T-helper 1 cell treated with Interleukin-12 subunit alpha and Interleukin-12 subunit beta and Interleukin-4 antibody, amounts not matched to agents 30 ng/mL and 1 ng/mL, for 36 hours (primary cell): ENCODE data around the gene DCANP1. TPM values are rescaled to one million over a fixed set of nuclear protein-coding genes. Genes with fewer than 3 reads are reported as not detected.

Experiments used
- intact Hi-C: fragments of 100-400 bp; cut with micrococcal nuclease; formaldehyde crosslinking; loops from one replicate; pipeline ENCODE4 v1.15.1; 2024
- total RNA-seq: library from RNA; stranded (reverse); gene quantifications from 2 replicates; pipeline ENCODE4 v1.2.3, GENCODE V29; 2022

The DCANP1 gene
- total RNA-seq, 1 donor from 2014 or later: not detected

DNA sequence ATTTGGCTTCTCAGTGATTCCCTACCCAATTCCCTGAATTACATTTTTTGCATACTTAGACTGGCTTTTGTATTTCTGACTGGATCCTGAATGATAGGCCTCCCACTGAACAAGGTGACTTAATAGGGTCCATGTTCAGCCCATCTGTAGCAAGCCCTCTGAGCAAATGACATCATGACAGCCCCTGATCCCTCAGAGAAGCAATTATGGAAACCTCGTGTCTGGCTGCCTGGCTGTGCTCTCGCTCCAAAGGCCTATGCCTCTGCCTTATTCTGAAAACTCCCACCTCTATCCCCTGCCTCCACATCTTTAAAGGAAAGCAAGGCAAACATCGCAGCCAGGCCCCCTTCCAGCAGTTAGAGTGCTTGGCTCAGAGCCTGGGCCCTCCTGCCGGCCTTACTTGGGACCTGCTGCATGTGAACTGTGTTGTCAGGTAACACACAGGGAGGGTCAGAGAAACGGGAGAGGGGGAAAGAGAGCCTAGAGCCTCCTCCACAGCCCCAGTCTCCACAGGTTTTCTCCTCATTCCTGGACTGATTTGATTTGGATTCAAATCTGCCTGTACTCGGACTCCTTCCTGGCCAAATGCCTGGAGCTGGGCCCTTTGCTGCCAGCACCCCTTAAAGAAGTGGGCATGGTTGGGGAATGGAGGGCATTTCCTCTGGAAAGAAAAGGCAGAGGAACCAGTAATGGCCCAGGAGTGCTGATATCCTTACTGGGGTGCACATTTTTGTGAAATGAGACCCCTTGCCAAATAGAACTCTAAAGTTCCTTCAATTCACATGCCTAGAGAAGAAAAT, 3.8 kb downstream of the DCANP1 start:
- intact Hi-C loops: no loop called here

DNA sequence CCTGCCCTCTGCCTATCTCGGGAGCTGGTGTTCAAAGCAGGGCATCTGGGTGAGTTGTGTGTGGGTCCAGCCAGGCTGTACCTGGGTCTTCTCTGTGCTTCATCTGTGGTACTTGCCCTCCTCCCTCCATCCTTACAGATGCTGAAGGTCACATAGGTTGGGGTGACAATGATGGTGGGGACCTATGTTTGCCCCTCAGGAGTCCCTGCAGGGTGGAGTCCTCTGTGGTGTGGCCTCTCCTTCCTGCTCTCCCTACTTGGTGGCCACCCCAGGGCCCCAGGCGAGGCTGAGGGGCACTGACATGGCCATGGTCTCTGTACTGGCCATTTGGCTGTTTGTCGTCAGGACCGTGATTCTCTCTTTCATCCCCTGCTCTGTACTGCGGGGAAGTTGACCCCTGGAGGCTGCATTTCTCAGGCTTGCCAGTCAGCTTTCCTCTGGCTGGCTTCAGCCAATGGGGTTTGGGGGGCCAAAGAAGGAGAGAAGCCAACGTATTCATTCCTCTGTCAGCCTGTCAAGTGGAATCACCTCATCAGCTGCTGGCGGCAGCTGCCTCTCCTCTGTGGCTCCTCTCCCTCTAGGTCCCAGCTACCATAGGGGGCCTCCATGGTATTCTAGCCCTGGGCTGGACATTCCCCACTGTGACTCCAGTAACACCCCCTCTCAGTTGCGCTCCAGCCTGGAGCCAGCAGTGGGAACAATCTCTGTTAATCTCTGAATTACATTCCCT, 4.6 kb downstream of the DCANP1 start:
- intact Hi-C loops: no loop called here

DNA sequence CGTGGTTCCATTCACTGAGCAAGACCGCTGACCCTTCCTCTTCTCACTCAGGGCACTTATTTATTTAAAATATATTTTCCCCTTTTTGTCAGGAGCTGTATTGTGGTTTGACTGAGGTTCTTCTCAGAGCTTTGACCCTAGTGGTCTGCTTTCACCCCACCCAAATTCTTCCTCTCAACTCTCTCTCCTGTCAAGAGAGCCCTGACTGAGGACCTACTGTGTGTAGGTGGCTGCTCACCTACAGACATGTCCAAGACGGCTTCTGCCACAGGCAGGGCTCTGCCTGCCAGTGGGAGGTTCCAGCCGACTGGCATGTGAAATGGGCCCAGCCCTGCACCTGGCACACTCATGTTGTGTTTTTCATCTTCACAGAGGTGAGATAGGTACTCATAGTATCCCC, 5.2 kb downstream of the DCANP1 start:
- intact Hi-C loops: no loop called here

DNA sequence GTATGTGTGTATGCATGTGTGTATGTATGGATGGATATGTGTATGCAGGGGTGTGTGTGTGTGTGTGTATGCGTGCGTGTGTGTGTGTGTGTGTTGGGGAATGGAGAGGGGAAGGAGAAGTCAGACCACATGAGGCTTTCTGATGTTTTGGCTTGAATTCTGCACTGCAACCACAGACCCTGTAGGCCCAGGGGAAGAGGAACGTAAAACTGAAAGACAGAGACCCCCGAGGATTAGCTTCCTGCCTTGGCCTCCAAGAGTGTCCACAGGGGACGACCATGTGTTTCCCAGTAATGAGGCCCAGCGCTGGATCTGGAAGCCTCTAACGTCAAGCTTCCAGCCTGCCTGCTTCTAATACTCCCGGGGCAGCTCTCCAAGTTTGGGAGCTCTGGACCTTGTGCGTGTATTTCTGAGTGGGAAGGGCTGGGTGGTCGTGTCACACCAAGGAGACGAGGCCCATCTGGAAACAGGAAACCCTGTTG, 5.8 kb downstream of the DCANP1 start:
- intact Hi-C loops: no loop called here

DNA sequence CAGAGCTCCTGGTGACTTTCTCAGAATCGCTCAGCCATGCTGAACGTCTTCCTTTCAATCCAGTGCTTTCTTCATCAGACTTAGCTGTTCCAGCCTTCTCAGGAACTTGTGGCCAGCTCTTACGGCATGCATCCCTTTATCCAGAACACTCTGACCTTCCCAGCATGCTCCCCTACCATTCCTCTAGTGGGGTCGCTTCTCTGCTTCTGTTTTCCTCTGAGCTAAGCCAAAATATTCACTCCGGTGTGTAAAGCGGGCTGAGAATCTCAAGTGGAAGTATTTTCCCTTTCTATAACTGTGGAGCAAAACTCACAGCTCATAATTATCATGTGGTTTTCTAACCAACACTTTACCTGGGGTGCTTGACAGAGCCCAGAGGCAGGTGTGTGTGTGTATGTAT, 6.2 kb downstream of the DCANP1 start:
- intact Hi-C loops: no loop called here

GRCh38 chr5:135439231-135440205, 7.6 kb downstream of the DCANP1 start:
- intact Hi-C loops: no loop called here

DNA sequence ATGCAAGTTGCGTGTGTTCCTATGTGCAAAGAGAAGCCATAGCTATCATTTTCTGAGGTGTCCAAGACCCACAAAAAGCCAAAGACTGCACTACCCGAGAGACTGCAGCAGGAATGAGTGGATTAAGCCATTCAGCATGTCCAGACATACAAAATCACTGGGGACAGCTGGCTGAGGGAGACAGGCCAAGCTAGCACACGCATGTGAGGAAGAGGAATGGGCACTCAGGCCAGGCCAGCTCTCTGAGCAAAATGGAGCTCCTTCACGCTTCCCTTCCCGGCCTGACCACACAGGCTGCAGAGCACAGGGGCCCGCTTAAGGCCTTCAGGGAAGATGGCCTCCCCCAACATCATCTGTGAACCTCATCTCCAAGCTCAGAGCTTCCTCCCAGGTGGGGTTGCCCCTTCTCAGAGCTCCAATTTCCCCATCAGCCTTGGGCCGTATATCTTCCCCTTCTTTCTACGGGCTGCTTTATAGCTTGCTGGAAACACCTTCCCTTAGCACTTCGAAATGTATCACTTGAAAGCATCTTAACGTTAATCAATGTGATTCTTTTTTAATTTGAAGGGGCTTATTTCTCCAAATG, 8.4 kb downstream of the DCANP1 start:
- intact Hi-C loops: no loop called here

DNA sequence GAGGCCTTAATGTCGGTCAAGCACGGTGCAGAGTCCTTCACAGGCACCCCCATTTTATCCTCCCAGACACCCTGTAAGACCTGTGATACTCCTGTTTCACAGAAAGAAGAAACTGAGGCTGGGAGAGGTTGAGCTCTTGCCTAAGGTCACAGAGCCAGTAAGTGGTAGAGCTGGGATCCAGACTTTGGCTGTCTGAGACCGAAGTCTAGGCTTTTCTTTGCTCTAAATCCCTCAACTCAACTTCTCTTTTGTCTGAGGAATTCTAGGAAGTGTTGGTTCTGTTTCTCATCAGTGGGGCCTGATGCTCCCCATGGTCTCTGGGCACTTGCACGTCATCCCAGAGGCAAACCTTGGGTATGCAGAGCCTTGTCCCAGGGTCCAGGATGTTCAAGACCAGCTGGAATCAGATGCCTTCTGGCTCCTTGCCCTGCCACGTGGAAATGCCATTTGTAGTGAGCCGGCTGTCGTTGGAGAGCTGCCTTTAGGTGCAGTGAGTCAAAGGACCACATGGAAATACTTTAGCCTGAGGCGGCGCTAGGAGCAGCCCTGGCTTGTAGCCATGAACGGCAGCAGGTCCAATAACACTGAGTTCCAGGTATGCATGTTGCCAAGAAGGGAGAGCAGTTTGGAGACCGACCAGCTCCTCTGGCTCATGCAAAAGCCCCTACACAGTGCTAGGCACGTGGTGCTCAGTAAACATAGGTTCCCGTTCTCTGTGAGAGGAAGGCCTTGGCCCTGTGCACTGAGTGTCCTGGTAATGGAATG, 9.2 kb downstream of the DCANP1 start:
- intact Hi-C loops: no loop called here

GRCh38 chr5:135437422-135437795, 9.7 kb downstream of the DCANP1 start:
- intact Hi-C loops: no loop called here

DNA sequence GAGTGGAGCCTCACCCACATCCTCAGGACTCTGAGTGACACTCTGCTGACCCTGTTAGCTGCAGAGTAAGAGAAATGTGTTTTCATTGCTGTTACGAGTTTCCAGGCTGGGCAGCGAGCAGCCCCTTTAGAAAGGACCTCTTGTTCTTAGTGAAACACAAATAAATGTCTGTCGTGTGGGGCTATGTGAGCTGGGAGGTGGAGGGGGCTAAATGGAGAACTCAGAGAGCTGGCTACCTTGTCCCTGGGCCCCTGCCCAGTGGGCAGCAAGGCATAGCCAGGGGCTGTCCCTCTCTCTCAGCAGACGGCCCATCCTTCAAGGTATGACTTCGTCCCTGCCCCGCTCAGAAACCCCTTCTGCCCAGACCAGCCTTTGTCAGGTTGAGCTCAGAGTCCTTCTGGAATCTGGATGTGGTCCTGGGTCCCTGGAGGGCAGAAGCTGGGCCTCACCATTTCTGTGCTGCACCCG, 10.2 kb downstream of the DCANP1 start:
- intact Hi-C loops: no loop called here

DNA sequence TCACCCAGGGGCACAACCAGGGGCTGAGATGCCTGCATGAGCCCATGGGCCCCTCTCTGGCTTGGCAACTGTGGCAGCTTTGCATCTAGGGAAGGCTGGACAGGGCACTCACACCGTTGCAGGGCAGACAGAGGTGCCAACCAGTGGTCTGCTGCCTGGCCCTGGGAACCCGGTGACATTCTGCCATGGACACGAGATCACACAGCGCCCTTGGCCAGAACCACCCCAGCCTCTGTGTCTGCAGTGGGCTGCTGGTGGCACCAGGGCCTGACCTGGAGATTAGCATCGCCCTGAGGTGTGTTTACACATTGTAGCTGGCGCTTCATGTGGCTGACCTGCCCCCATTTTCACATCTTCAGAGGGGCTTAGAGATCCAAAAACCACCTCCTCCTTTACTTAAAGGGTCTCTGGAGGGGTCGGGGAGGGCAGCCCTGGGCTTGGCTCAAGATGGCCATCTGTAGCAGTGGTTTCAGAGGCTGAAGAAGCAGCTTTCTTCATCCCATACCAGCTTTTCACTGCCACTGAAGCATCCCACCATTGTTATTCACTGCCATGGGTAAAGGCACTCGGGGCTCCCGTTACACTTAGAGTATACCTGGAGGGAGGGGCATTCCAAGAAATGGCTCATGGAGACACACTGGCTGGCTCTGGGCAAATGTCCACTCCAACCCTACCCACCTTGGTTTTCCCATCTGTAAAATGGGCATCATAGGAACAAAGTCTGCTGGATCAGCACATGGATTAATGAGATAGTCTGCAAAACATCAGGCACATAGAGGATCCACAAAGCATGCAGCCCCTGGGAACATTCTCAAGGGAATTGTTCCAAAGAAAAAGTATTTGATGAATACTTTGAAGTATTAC, 11.4 kb downstream of the DCANP1 start:
- intact Hi-C loops: no loop called here

DNA sequence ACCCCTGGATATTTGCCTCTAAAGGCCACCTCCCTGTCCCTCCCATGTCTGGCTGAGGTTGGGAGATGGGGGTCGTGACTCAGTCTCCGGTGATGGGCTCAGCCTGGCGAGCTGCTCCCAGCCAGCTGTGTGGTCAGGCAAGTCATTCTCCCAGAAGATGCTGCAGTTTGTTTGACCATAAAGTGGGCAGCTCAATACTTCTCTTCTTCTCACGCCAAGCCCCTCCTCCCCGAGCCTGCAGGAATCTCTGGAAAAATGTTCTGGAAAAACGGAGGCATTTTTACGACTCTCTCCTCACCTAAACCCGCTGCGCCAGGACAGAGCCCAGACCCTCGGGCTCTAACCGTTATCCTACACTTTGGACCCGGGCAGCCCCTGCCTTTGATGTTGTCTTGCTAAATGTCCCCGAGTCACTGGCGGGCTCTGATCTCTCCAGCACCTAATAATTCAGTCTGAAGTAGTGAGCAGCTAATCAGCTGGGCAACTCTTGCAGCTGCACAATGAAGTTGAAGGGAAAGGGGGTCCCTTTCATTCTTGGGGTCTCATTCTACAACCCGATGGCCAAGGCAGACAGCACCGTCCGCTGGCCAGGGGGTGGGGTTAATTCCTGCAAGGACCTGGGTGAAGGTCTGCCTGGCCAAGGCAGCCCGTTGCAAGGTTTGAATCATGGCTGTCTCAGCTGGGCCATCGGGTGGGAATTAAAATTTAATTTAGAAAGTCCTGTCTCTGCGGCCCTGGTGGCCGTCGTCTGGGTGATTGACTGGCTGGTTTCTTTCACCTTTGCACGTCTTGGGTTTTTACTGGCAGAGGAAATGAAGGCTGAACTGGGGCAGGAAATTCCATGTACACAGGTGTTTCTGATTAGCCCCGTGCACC, 12.3 kb downstream of the DCANP1 start:
- intact Hi-C loops: no loop called here

GRCh38 chr5:135433681-135434426, 13.3 kb downstream of the DCANP1 start:
- intact Hi-C loops: no loop called here

DNA sequence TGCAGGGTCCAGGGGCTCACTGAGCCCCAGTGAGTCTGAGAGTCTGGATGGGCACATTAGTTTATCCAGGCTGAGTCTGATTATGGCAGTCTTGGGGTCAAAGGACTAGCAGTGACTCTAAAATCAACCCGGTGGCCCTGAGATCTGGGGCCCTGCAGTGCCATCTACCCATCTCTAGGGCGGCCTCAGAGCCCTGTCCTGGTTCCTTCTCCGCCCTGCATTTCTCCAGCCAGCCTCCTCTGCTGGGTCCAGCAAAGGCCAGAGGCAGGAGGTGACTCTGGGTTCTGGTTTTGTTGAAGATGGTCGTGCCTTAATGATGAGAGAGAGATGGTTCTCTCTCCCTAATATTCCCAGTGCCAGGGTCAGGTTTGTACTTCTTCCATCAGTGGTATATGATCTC, 15.0 kb downstream of the DCANP1 start:
- intact Hi-C loops: no loop called here

GRCh38 chr5:135430135-135430437, 17.1 kb downstream of the DCANP1 start:
- intact Hi-C loops: no loop called here

DNA sequence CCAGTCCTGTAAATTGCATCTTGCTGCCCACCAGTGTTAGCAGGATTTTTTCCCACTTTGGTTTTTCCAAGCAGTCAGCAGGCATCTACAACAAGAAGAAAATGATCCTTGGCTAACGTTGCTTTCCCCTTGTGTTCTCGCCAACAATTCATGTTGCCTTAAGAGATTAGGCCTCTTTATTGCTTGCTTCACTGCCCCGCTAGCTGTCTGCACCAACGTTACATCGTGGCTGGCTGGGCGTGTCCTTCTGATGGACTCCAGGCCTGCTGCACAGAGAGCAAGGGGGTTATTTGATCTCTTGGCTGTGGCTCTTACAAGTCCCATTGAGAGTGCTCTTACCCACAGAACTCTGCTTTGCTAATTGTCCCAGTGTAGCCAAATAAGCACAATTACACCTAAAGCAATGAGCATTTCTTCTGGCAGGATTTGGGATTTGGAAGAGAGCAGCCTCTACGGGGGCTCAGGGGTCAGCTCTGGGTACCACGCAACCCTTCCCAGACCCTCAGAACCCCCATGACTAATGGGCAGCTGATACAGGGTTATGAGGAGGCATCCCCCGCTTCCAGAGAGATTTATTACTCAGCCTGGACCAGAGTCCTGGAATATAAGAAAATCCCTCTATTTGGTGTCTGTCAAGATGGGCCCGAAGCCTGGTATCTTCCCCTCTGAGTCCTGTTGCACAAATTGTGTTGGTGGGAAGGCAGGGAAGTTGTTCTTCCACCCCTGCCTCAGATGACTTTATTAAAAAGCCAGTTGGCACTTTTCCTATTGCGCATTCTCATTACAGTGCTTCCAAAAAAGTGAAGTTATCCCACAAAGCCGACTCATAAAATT, 17.6 kb downstream of the DCANP1 start:
- intact Hi-C loops: loop anchor here (5.0 kb wide), 1 partner anchor 237 kb away; no protein-coding TSS in a partner anchor

DNA sequence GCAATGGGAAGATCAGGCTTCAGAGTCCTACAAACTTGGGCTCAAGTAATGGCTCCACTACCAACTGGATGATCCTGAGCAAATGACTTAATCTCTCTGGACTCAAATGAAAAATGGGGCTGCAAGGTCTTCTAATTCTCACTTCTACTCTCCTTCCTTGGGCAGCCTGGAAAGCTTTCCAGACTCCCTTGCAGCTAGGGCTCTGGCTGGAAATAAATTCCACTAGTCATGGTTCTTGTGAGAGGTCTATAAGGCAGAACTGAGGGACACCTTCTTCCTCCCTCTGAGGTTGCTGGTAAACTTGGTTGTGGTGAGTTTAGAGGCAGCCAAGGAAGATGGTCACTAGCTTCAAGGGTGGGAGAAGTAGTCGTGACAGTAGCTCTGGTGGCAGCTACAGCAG, 18.6 kb downstream of the DCANP1 start:
- intact Hi-C loops: loop anchor here (5.0 kb wide), 1 partner anchor 236 kb away; no protein-coding TSS in a partner anchor
